Coronary artery (tissue), 2 donors: ENCODE results near the gene HNF4A.

Source experiments
- DNase-seq: peaks from one replicate; pipeline ENCODE4 v3.0.0-alpha.2; 2017; ENCODE audit warnings: low spot score
- H3K27ac ChIP-seq, 2 donors: fragments of 200-600 bp; sonication (generic); one replicate each; pipeline ENCODE4 v1.5.1; 2016 to 2019
- H3K4me3 ChIP-seq: fragments of 200-600 bp; sonication (generic); 2 replicates; pipeline ENCODE4 v1.5.1; 2016; ENCODE audit warnings: mild to moderate bottlenecking, moderate library complexity
- TF ChIP-seq, protein P1 (sequence below): fragments of 200-600 bp; sonication (generic); IDR thresholded peaks from one replicate; pipeline ENCODE4 v1.5.1; 2019; ENCODE audit warnings: antibody characterized with exemption

The HNF4A gene

DNA sequence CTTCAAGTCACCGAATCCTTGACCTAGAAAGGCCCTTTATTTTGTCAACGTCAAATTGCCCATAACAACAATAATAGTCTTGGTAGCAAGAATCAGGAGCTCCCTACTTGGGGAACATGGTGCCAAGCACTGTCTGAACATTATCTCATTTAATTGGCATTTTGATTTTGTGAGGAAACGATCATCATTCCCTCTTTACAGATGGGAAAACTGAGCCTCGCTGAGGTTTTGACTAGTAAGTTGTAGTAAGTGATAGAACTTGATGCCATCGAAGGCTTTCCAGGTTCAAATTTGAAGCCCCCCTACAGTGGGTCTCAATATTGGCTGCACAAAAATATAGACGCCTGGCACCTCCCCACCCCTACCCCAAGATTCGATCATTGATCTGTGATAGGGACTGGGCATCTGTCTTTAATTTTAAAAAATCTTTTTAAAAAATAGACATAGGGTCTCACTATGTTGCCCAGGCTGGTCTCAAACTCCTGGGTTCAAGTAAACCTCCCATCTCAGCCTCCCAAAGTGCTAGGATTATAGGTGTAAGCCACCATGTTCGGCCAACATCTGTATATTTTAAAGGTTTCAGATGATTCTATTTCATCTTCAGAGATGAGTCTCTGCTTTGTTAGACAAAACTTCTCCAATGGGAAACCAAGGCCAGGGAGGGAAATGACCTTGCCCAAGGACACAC, 36.7 kb downstream of the HNF4A start:
- H3K4me3 ChIP-seq, result no peak overlapping the region

DNA sequence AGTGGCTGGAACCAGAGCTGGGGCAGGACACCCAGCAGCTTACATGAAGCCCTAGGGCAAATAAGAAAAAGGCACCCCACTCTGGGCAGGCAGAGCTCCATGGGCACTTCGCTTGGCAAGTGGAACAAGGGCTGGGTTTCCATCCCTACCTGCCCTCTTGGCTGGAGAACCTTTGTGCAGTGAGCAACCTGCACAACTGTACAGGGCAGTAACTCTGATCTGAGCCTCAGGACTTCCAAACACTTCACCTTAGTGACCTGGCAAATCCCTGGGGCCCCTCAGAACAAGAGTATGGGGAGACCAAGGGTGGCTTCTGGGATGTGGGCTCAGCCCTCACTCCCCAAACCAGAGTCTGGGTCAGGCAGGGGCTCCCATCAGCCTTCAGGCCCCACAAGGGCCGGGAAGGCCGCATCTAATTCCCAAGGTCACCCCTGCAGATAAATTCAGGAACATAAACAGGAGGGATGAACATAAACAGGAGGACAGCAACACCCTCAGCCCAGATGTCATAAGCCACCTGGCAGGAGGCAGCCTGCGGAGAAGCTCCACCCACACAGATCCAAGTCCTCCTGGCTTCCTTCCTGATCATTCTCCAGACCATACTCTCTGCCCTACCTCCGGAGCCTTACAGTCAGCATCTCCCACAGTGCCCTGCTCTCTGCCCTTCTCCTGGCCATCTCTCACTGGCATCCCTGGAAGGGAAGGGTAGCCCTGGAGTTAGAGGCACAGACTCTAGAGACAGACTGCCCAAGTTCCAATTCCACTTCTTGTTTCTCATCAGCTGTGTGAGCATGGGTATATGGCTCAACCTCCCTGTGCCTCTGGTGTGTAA, 37.5 kb downstream of the HNF4A start:
- no peak overlapping the region for H3K4me3 ChIP-seq
- H3K27ac ChIP-seq, result no peak overlapping the region
- TF ChIP-seq, protein P1, sequence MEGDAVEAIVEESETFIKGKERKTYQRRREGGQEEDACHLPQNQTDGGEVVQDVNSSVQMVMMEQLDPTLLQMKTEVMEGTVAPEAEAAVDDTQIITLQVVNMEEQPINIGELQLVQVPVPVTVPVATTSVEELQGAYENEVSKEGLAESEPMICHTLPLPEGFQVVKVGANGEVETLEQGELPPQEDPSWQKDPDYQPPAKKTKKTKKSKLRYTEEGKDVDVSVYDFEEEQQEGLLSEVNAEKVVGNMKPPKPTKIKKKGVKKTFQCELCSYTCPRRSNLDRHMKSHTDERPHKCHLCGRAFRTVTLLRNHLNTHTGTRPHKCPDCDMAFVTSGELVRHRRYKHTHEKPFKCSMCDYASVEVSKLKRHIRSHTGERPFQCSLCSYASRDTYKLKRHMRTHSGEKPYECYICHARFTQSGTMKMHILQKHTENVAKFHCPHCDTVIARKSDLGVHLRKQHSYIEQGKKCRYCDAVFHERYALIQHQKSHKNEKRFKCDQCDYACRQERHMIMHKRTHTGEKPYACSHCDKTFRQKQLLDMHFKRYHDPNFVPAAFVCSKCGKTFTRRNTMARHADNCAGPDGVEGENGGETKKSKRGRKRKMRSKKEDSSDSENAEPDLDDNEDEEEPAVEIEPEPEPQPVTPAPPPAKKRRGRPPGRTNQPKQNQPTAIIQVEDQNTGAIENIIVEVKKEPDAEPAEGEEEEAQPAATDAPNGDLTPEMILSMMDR, result no peak
- no peak for DNase-seq

More for the DNA sequence above, 36.7 kb downstream of the HNF4A start:
- H3K27ac ChIP-seq, result no peak overlapping the region
- DNase-seq, result no peak
- TF ChIP-seq, protein P1, result no peak

DNA sequence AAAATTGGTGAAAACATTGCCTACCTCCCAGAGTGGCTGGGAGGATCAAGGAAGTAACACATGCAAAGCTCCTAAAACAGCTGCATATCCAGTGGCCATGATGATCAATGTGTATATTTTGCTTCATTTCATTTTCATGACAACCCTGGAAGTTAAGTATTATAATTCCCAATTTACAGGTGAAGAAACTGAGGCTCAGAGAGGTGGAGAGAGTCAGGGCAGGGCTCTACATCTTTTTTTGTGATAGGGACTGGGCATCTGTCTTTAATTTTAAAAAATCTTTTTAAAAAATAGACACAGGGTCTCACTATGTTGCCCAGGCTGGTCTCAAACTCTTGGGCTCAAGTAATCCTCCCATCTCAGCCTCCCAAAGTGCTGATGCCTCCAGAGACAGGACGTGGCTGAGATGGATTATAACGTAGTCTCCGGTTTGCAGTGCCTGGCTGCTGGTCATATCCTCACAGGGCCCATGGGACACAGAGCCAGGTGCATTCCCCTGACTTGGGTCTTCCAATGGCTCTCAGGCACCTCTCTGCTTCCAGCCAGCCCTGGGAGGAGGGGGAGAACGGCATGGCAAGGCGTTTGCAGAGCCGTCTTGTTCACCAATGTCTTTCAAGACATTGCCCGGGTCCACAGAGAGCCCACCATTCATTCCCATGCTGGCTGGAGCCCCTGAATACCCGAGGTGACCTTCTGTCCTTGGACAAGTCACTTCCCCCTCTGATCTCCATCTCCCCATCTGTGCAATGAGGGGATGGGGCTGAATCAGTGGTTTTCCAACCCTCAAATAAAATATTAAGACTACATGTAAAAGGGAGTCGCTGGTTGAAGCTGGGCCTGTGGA, 38.3 kb downstream of the HNF4A start:
- no peak for DNase-seq
- TF ChIP-seq, protein P1, result no peak
- Histone ChIP-seq H3K4me3 (no peak overlapping the region), H3K27ac (no peak overlapping the region)

DNA sequence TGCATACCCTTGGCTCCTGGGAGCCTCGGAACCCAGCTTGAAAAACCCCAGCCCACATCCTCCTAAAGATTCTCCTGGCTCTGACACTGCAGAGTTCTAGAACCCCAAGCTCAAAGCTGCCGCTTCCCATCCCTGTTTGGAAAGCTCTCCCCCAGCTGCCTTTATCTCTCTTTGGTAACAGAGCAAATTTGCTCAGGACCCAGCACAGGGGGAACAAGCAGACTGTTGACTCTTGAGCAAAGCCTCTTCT, 38.9 kb downstream of the HNF4A start:
- Histone ChIP-seq H3K27ac (no peak overlapping the region), H3K4me3 (no peak overlapping the region)
- TF ChIP-seq, protein P1, result no peak
- no peak for DNase-seq

DNA sequence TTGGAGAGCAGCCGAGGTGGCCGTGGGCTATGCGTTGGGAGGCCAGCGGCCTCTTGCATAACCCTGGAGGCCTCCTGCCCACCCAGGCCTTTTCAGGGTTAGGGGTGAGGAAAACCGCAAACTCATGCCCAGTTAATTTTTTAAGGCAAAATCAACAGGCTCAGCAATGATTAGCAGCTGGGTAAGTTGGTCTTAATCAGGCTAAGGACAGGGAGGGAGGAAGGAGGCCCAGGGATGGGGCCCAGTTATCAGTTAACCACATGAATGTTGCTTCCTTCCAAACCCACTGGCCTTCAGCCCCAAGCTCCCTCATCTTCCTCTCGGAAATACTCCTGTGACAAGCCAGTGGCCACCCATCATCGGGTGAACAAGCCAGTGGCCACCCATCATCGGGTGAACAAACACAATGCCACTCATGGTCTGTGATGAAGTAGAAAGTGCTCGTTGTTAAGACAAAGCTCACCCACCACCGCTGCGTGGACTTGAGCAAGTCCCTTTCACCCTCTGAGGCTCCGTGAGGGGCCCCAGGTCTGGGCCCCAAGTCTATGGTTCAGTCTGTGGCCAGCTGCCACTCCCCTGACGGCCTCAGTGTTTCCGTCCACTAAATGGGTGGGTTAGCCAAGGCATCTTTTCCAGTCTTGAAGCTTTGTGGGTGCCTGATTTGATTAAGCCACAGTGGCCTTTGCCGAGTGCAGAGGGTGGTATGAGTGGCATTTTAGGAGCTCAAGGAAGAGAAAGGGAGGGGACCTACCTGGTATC, 39.4 kb downstream of the HNF4A start:
- TF ChIP-seq, protein P1, result no peak
- no peak for DNase-seq
- no peak overlapping the region for H3K4me3 ChIP-seq
- H3K27ac ChIP-seq, result no peak overlapping the region

DNA sequence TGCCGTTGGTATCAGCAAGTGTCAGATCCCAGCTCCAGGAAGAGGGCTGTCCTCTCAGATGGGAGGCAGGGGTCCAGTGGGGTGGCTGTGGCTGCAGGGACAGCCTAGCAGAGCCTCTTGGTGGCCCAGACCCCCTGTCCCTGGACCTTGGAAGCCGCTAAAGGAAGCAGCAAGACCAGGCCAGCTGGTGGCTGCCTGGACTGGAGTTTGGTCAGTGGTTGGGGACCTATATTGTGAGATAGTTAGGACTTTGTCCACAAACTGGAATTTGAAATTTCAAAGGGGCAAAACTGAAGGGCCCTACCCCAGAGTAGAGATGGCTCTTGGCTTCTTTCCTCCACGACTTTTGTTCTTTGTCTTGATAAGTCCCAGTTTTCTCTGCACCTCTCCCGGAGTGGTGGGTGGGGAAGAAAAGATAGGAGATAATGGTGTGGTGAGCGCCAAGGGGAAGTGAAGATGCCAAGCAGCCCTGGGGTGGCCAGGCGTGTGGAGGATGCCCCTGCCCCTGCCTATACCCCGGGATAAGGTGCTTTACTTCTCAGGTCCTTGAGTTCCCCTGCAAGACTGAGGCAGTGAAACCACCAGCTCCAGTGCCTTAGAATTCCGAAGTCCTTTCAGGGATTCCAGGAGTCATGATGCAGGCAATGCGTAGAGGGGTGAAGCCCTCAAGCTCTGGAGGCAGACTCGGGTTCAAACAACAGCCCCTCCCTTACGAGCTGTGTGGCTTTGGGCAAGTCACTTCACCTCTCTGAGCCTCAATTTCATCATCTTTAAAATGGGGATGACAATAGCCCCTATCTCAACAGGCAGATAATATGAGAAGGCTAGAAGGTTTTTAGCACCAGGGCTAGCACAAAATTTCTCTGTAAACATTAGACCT, 40.2 kb downstream of the HNF4A start:
- no peak for DNase-seq
- H3K4me3 ChIP-seq, result no peak overlapping the region
- H3K27ac ChIP-seq, result no peak overlapping the region
- TF ChIP-seq, protein P1, result no peak
